ENCODE measurements around the gene FZD7. TPM values are rescaled to one million over a fixed set of nuclear protein-coding genes. Genes with fewer than 3 reads are reported as not detected.

Gene FZD7
- total and polyA plus RNA-seq, 10 of the 15 experiments (the other 5 are each of a cell fraction or from before 2014, with no cell fraction given): 0.24 to 2.4 (median 0.75) TPM

GRCh38 chr2:202040079-202040844, 6.6 kb downstream of the FZD7 start:
- intact Hi-C loops (cut with micrococcal nuclease; ENCODE audit: unreplicated experiment): no loop called here
- no peak overlapping the region for H3K27ac ChIP-seq (ENCODE audit: control insufficient read depth, insufficient read depth)
- H3K79me2 ChIP-seq (ENCODE audit: control insufficient read depth, insufficient read depth, low read length): no peaks in the 10 kb centered on the region
- ChIA-PET SMC1A (ENCODE audit: uncharacterized antibody, unreplicated experiment) (interaction anchor here (0.6 to 2.4 kb wide), 4 partner anchors 12 to 180 kb away, joined by 3 to 11 read pairs (median 3); no protein-coding TSS in a partner anchor), RAD21 (ENCODE audit: unreplicated experiment) (interaction anchor here (0.6 kb wide), 1 partner anchor 47 kb away, joined by 3 read pairs; no protein-coding TSS in a partner anchor), POLR2A (interaction anchor here (0.6 to 0.7 kb wide), 3 partner anchors 14 to 299 kb away, joined by 3 to 4 read pairs (median 4); no protein-coding TSS in a partner anchor), CTCF (interaction anchor here (0.9 to 3.9 kb wide), 2 partner anchors 23 to 180 kb away, joined by 3 to 15 read pairs; no protein-coding TSS in a partner anchor)
- no peaks in the 10 kb centered on the region for H3K36me3 ChIP-seq (ENCODE audit: control insufficient read depth in 2 of 2, insufficient read depth in 2 of 2, low read length in 1 of 2)
- H3K4me1 ChIP-seq (ENCODE audit: control insufficient read depth, insufficient read depth, low read length): peaks cover 7% of the 10 kb centered on the region
- H3K27me3 ChIP-seq (replicated peaks in 1 of 2; ENCODE audit: control insufficient read depth in 2 of 2, insufficient read depth in 2 of 2, low read length in 1 of 2): peaks cover 0 to 6% of the 10 kb centered on the region in 2 experiments; a peak in 2 of 4 replicates
- no peak overlapping the region for H3K4me2 ChIP-seq (ENCODE audit: control insufficient read depth, insufficient read depth)
- in situ Hi-C loops (cut with MboI): no loop called here
- no peaks in the 10 kb centered on the region; the same call in 2 of the 3 replicates for H3K9me3 ChIP-seq (replicated peaks; ENCODE audit: control insufficient read depth, insufficient read depth, low read length)
- no TSS peak for BruUV-seq (replicated peaks)
- H3K4me3 ChIP-seq: no peak overlapping the region
- no peaks in the 10 kb centered on the region for H4K20me1 ChIP-seq (ENCODE audit: control insufficient read depth, insufficient read depth)
- FAIRE-seq: no peak
- no peak for ATAC-seq
- H2AFZ ChIP-seq (ENCODE audit: control insufficient read depth, low read depth, low read length): no peak overlapping the region
- TF ChIP-seq HDAC2 (IDR thresholded peaks at IDR 0.05) (no peak), E2F4 (IDR thresholded peaks at IDR 0.05; ENCODE audit: low read depth, low read length) (no peak)
- H3K9ac ChIP-seq (ENCODE audit: control insufficient read depth, insufficient read depth, low read length): no peak overlapping the region
- no peak for DNase-seq (ENCODE audit: low read depth, low spot score)
- WGBS (ENCODE audit: insufficient coverage, insufficient replicate concordance, low lambda C conversion rate, missing lambda C conversion rate): 4% methylated on average over 4 of the region's 4 CpGs

- ChIA-PET CTCF (interaction anchor here (1.3 to 3.9 kb wide), 4 partner anchors 14 to 262 kb away, joined by 3 to 15 read pairs (median 5); partner anchors contain the start of gene ALS2), POLR2A (interaction anchor here (0.6 to 1.4 kb wide), 2 partner anchors 10 to 121 kb away, joined by 4 to 5 read pairs; no protein-coding TSS in a partner anchor), SMC1A (ENCODE audit: uncharacterized antibody, unreplicated experiment) (interaction anchor here (0.6 to 2.4 kb wide), 4 partner anchors 37 to 907 kb away, joined by 3 to 11 read pairs (median 3); no protein-coding TSS in a partner anchor), RAD21 (ENCODE audit: unreplicated experiment) (interaction anchor here (0.6 to 1.4 kb wide), 6 partner anchors 9 to 546 kb away, joined by 3 to 4 read pairs (median 3); partner anchors contain the start of gene FZD7)
- Histone ChIP-seq H3K27ac (ENCODE audit: control insufficient read depth, insufficient read depth) (no peak overlapping the region), H4K20me1 (ENCODE audit: control insufficient read depth, insufficient read depth) (no peaks in the 10 kb centered on the region), H3K36me3 (ENCODE audit: control insufficient read depth in 2 of 2, insufficient read depth in 2 of 2, low read length in 1 of 2) (no peaks in the 10 kb centered on the region), H3K9me3 (replicated peaks; ENCODE audit: control insufficient read depth, insufficient read depth, low read length) (no peaks in the 10 kb centered on the region; the same call in 2 of the 3 replicates), H3K9ac (ENCODE audit: control insufficient read depth, insufficient read depth, low read length) (no peak overlapping the region), H2AFZ (ENCODE audit: control insufficient read depth, low read depth, low read length) (no peak overlapping the region), H3K27me3 (replicated peaks in 1 of 2; ENCODE audit: control insufficient read depth in 2 of 2, insufficient read depth in 2 of 2, low read length in 1 of 2) (peaks cover 0 to 9% of the 10 kb centered on the region in 2 experiments; a peak in 2 of 4 replicates), H3K79me2 (ENCODE audit: control insufficient read depth, insufficient read depth, low read length) (no peaks in the 10 kb centered on the region), H3K4me1 (ENCODE audit: control insufficient read depth, insufficient read depth, low read length) (peaks cover 7% of the 10 kb centered on the region), H3K4me2 (ENCODE audit: control insufficient read depth, insufficient read depth) (no peak overlapping the region), H3K4me3 (no peak overlapping the region)
- WGBS (ENCODE audit: insufficient coverage, insufficient replicate concordance, low lambda C conversion rate, missing lambda C conversion rate): 6% methylated on average over 5 of the region's 5 CpGs
- DNase-seq (ENCODE audit: low read depth, low spot score): no peak
- peak; percentile 18; the same call in 2 of the 3 replicates for ATAC-seq
- BruUV-seq (replicated peaks): no TSS peak
- in situ Hi-C loops (cut with MboI): no loop called here
- no peak for FAIRE-seq
- intact Hi-C loops (cut with micrococcal nuclease; ENCODE audit: unreplicated experiment): no loop called here
- no peak for TF ChIP-seq ZNF592 (IDR thresholded peaks at IDR 0.05)
- TF ChIP-seq, protein P1, sequence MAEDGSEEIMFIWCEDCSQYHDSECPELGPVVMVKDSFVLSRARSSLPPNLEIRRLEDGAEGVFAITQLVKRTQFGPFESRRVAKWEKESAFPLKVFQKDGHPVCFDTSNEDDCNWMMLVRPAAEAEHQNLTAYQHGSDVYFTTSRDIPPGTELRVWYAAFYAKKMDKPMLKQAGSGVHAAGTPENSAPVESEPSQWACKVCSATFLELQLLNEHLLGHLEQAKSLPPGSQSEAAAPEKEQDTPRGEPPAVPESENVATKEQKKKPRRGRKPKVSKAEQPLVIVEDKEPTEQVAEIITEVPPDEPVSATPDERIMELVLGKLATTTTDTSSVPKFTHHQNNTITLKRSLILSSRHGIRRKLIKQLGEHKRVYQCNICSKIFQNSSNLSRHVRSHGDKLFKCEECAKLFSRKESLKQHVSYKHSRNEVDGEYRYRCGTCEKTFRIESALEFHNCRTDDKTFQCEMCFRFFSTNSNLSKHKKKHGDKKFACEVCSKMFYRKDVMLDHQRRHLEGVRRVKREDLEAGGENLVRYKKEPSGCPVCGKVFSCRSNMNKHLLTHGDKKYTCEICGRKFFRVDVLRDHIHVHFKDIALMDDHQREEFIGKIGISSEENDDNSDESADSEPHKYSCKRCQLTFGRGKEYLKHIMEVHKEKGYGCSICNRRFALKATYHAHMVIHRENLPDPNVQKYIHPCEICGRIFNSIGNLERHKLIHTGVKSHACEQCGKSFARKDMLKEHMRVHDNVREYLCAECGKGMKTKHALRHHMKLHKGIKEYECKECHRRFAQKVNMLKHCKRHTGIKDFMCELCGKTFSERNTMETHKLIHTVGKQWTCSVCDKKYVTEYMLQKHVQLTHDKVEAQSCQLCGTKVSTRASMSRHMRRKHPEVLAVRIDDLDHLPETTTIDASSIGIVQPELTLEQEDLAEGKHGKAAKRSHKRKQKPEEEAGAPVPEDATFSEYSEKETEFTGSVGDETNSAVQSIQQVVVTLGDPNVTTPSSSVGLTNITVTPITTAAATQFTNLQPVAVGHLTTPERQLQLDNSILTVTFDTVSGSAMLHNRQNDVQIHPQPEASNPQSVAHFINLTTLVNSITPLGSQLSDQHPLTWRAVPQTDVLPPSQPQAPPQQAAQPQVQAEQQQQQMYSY (CRISPR knock-in tag; IDR thresholded peaks at IDR 0.05): no peak
Observed at GRCh38 chr2:202042444-202042843, 8.8 kb downstream of the FZD7 start.

Measured in GM12878 (cell line).